IMR-90 (cell line): ENCODE results near the gene AUTS2. TPM values are rescaled to one million over a fixed set of nuclear protein-coding genes. Genes with fewer than 3 reads are reported as not detected.
A peak's percentile ranks its signal among the peaks of the same experiment; 100 is the strongest.

Experiments
- ATAC-seq: fragments of 200-7000 bp; cut with Tn5 transposase; 2 replicates; pipeline ENCODE4 v1.9.1; 2020; ENCODE audit warnings: low read depth, mild to moderate bottlenecking, moderate library complexity
- BruUV-seq: library from RNA; stranded (reverse); fragments of 400-500 nt; replicated peaks from 2 replicates; lab custom pipeline; 2021; lab: Mats Ljungman, UMichigan
- CTCF ChIA-PET: fragments of 300-600 bp; formaldehyde crosslinking; extraction: SDS; loops from one replicate; lab custom pipeline; 2021; ENCODE audit warnings: antibody characterized with exemption; lab: Yijun Ruan, JAX
- POLR2A ChIA-PET: fragments of 300-600 bp; sonication (Branson Sonifier 250); formaldehyde crosslinking; loops from one replicate; lab custom pipeline; 2022; ENCODE audit warnings: antibody characterized with exemption; ENCODE audit not compliant: unreplicated experiment; lab: Charles Lee
- DNase-seq: peaks from one replicate; pipeline ENCODE4 v3.0.0; 2013
- H2AFZ ChIP-seq: replicated peaks from 2 replicates; pipeline ENCODE3; 2013; ENCODE audit warnings: low read length, mild to moderate bottlenecking; ENCODE audit not compliant: poor library complexity
- H2AK5ac ChIP-seq: 2 replicates; pipeline ENCODE4 v1.6.1; 2013; ENCODE audit warnings: low read depth, low read length, inconsistent platforms
- H2AK9ac ChIP-seq: replicated peaks from 2 replicates; pipeline ENCODE3; 2013; ENCODE audit warnings: mild to moderate bottlenecking, low read depth, low read length, moderate library complexity; ENCODE audit not compliant: poor library complexity
- H2BK120ac ChIP-seq: 2 replicates; pipeline ENCODE4 v1.6.1; 2013; ENCODE audit warnings: low read depth, low read length, inconsistent platforms
- H2BK15ac ChIP-seq: 3 replicates; pipeline ENCODE4 v1.6.1; 2013; ENCODE audit warnings: low read depth, low read length, inconsistent platforms
- H2BK20ac ChIP-seq: 2 replicates; pipeline ENCODE4 v1.6.1; 2013; ENCODE audit warnings: low read depth, mild to moderate bottlenecking, inconsistent platforms, low read length, moderate library complexity
- H2BK5ac ChIP-seq: 2 replicates; pipeline ENCODE4 v1.6.1; 2013; ENCODE audit warnings: mild to moderate bottlenecking, low read depth, low read length, inconsistent platforms; ENCODE audit not compliant: poor library complexity, severe bottlenecking
- H3K14ac ChIP-seq: replicated peaks from 2 replicates; pipeline ENCODE4 v1.6.1; 2013; ENCODE audit warnings: low read depth, low read length, inconsistent platforms
- H3K18ac ChIP-seq: 2 replicates; pipeline ENCODE4 v1.6.1; 2013; ENCODE audit warnings: low read depth, low read length, control low read depth
- H3K23ac ChIP-seq: 2 replicates; pipeline ENCODE4 v1.6.1; 2013; ENCODE audit warnings: low read depth, low read length, inconsistent platforms
- H3K27ac ChIP-seq: 2 replicates; pipeline ENCODE4 v1.5.1; 2013; ENCODE audit warnings: mild to moderate bottlenecking, control low read depth, low read length; ENCODE audit not compliant: insufficient read depth
- H3K27me3 ChIP-seq: 2 replicates; pipeline ENCODE4 v1.6.1; 2013; ENCODE audit warnings: low read length; ENCODE audit not compliant: control insufficient read depth, insufficient read depth
- H3K36me3 ChIP-seq: 2 replicates; pipeline ENCODE4 v1.6.1; 2013; ENCODE audit warnings: low read length, mixed read lengths; ENCODE audit not compliant: control insufficient read depth, insufficient read depth
- H3K4ac ChIP-seq: 2 replicates; pipeline ENCODE4 v1.6.1; 2013; ENCODE audit warnings: low read depth, low read length, inconsistent platforms
- H3K4me1 ChIP-seq: 2 replicates; pipeline ENCODE4 v1.6.1; 2013; ENCODE audit warnings: low read length, mixed read lengths; ENCODE audit not compliant: control insufficient read depth, insufficient read depth
- H3K4me2 ChIP-seq: 2 replicates; pipeline ENCODE4 v1.6.1; 2013; ENCODE audit warnings: low read depth, mild to moderate bottlenecking, control low read depth, low read length, moderate library complexity
- H3K4me3 ChIP-seq: 2 replicates; pipeline ENCODE4 v1.5.1; 2013; ENCODE audit warnings: low read depth, mild to moderate bottlenecking, control low read depth, low read length, moderate library complexity; ENCODE audit not compliant: insufficient read depth
- H3K56ac ChIP-seq: 2 replicates; pipeline ENCODE4 v1.6.1; 2013; ENCODE audit warnings: low read length, inconsistent platforms; ENCODE audit not compliant: insufficient read depth; ENCODE audit errors: extremely low read depth
- H3K79me1 ChIP-seq, 2 experiments: 2 replicates each; pipeline ENCODE4 v1.6.1; 2013; ENCODE audit warnings: low read length in 2 of 2, inconsistent platforms in 1 of 2, low read depth in 1 of 2
- H3K9ac ChIP-seq: 2 replicates; pipeline ENCODE4 v1.6.1; 2013; ENCODE audit warnings: low read depth, low read length, control low read depth
- H3K9me1 ChIP-seq: 2 replicates; pipeline ENCODE4 v1.6.1; 2013; ENCODE audit warnings: low read length, inconsistent platforms; ENCODE audit not compliant: insufficient read depth
- H3K9me3 ChIP-seq: 2 replicates; pipeline ENCODE4 v1.6.1; 2013; ENCODE audit warnings: low read length; ENCODE audit not compliant: control insufficient read depth, insufficient read depth
- H4K20me1 ChIP-seq: 2 replicates; pipeline ENCODE4 v1.6.1; 2013; ENCODE audit warnings: low read length, inconsistent platforms; ENCODE audit not compliant: insufficient read depth
- H4K5ac ChIP-seq: 2 replicates; pipeline ENCODE4 v1.6.1; 2013; ENCODE audit warnings: mild to moderate bottlenecking, low read depth, low read length, control low read depth
- H4K8ac ChIP-seq, 2 experiments: 2 replicates each; pipeline ENCODE4 v1.6.1; 2013; ENCODE audit warnings: low read depth in 2 of 2, low read length in 2 of 2, control low read depth in 1 of 2, inconsistent platforms in 1 of 2
- H4K91ac ChIP-seq: 2 replicates; pipeline ENCODE4 v1.6.1; 2013; ENCODE audit warnings: low read depth, low read length, inconsistent platforms; ENCODE audit not compliant: insufficient read depth
- BHLHE40 ChIP-seq: fragments of 150-350 bp; IDR thresholded peaks from 2 replicates; pipeline ENCODE4 v1.6.1; 2016; ENCODE audit warnings: mild to moderate bottlenecking, low read depth, low read length
- CEBPB ChIP-seq: IDR thresholded peaks from 2 replicates; pipeline ENCODE4 v1.6.1; 2012; ENCODE audit warnings: low read depth, low read length, improper control_type of control experiment
- CHD1 ChIP-seq: IDR thresholded peaks from 2 replicates; pipeline ENCODE4 v1.6.1; 2012; ENCODE audit warnings: low read depth, low read length, improper control_type of control experiment
- CTCF ChIP-seq: conservative IDR thresholded peaks from 2 replicates; pipeline ENCODE4 v1.5.1; 2012; ENCODE audit warnings: mild to moderate bottlenecking, low read depth, low read length, improper control_type of control experiment
- ELK1 ChIP-seq: fragments of 150-350 bp; IDR thresholded peaks from 2 replicates; pipeline ENCODE4 v1.6.1; 2016; ENCODE audit warnings: low read depth, mild to moderate bottlenecking, low read length, moderate library complexity, borderline replicate concordance
- FOS ChIP-seq: fragments of 150-350 bp; IDR thresholded peaks from 2 replicates; pipeline ENCODE4 v1.6.1; 2016; ENCODE audit warnings: low read depth, low read length
- MAZ ChIP-seq: IDR thresholded peaks from 2 replicates; pipeline ENCODE4 v1.6.1; 2012; ENCODE audit warnings: low read depth, mild to moderate bottlenecking, low read length, improper control_type of control experiment, moderate library complexity, borderline replicate concordance
- MXI1 ChIP-seq: IDR thresholded peaks from 2 replicates; pipeline ENCODE4 v1.6.1; 2012; ENCODE audit warnings: low read depth, mild to moderate bottlenecking, low read length, moderate library complexity, borderline replicate concordance
- NFE2L2 ChIP-seq: fragments of 150-350 bp; IDR thresholded peaks from 2 replicates; pipeline ENCODE4 v1.6.1; 2016; ENCODE audit warnings: low read depth, mild to moderate bottlenecking, low read length
- POLR2A ChIP-seq: IDR thresholded peaks from 2 replicates; pipeline ENCODE4 v1.6.1; 2012; ENCODE audit warnings: mild to moderate bottlenecking, low read depth, low read length
- RAD21 ChIP-seq: IDR thresholded peaks from 2 replicates; pipeline ENCODE4 v1.6.1; 2012; ENCODE audit warnings: low read length, improper control_type of control experiment
- RCOR1 ChIP-seq: IDR thresholded peaks from 2 replicates; pipeline ENCODE4 v1.6.1; 2012; ENCODE audit warnings: mild to moderate bottlenecking, low read length, improper control_type of control experiment; ENCODE audit not compliant: insufficient replicate concordance
- RFX5 ChIP-seq: IDR thresholded peaks from 2 replicates; pipeline ENCODE4 v1.8.0; 2012; ENCODE audit warnings: low read depth, mild to moderate bottlenecking, low read length, moderate library complexity
- SMC3 ChIP-seq: fragments of 150-350 bp; IDR thresholded peaks from 2 replicates; pipeline ENCODE4 v1.6.1; 2016; ENCODE audit warnings: low read depth, mild to moderate bottlenecking, antibody characterized with exemption, low read length, moderate library complexity
- WGBS, 2 experiments: methylation state at CpG; one replicate each; pipeline versions ENCODE4 v1.1.5 to v1.1.7; 2013; ENCODE audit warnings: missing lambda C conversion rate in 2 of 2; ENCODE audit not compliant: insufficient read length in 1 of 2; ENCODE audit errors: extremely low coverage in 2 of 2; 5-methylcytosine and 5-hydroxymethylcytosine counted together
- dilution Hi-C: fragments of 300-500 bp; cut with HindIII; formaldehyde crosslinking; loops from one replicate; pipeline ENCODE4 v1.14.3; 2018; ENCODE audit warnings: low sequenced_read_pairs; ENCODE audit not compliant: unreplicated experiment
- in situ Hi-C: fragments of 300-500 bp; cut with MboI; formaldehyde crosslinking; loops from 3 replicates; pipeline ENCODE4 v1.14.3; 2019; ENCODE audit warnings: low sequenced_read_pairs, inconsistent platforms, mixed read lengths
- intact Hi-C: fragments of 100-400 bp; cut with micrococcal nuclease; formaldehyde crosslinking; loops from 2 replicates; pipeline ENCODE4 v1.10.0; 2022
- polyA plus RNA-seq, 3 experiments: library from polyadenylated mRNA; depleted of rRNA; stranded (reverse); fragments of >200 nt; gene quantifications; 2 replicates each; pipeline ENCODE4 v1.2.3, GENCODE V29; 2012; ENCODE audit warnings: low replicate concordance in 1 of 3
- total RNA-seq: library from RNA; depleted of rRNA; stranded (reverse); fragments of >200 nt; gene quantifications from 2 replicates; pipeline ENCODE4 v1.2.3, GENCODE V29; 2012
- TF ChIP-seq, protein P1 (sequence below): fragments of 150-350 bp; IDR thresholded peaks from 2 replicates; pipeline ENCODE4 v1.6.1; 2017; ENCODE audit warnings: mild to moderate bottlenecking, antibody characterized with exemption, low read length, low read depth

The AUTS2 gene
- total and polyA plus RNA-seq, 2 of the 4 experiments (the other 2 are of a cell fraction): 0.90 to 3.0 TPM

- DNase-seq (peak; percentile 16), ATAC-seq (peak; percentile 49)
- no peak overlapping the region for H4K91ac ChIP-seq
- H3K9me3 ChIP-seq: no peaks in the 10 kb centered on the region
- H3K27me3 ChIP-seq: no peaks in the 10 kb centered on the region
- intact Hi-C loops (no loop called here), in situ Hi-C loops (no loop called here), dilution Hi-C loops (no loop called here)
- H3K4me1 ChIP-seq: no peaks in the 10 kb centered on the region
- no peak overlapping the region for H2BK15ac ChIP-seq
- ChIA-PET CTCF (no interaction called here), POLR2A (no interaction called here)
- no peak overlapping the region for H4K5ac ChIP-seq
- no peak for TF ChIP-seq RAD21
- no peak for TF ChIP-seq BHLHE40
- no peak for TF ChIP-seq NFE2L2
- no peak for TF ChIP-seq RFX5
- TF ChIP-seq MAZ: no peak
- no peak for TF ChIP-seq CHD1
- no peak for TF ChIP-seq FOS
- TF ChIP-seq, protein P1, sequence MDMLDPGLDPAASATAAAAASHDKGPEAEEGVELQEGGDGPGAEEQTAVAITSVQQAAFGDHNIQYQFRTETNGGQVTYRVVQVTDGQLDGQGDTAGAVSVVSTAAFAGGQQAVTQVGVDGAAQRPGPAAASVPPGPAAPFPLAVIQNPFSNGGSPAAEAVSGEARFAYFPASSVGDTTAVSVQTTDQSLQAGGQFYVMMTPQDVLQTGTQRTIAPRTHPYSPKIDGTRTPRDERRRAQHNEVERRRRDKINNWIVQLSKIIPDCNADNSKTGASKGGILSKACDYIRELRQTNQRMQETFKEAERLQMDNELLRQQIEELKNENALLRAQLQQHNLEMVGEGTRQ: no peak
- TF ChIP-seq MXI1: no peak
- TF ChIP-seq RCOR1: no peak
- no peak for TF ChIP-seq CEBPB
- no peak for TF ChIP-seq SMC3
- no peak for TF ChIP-seq ELK1
- TF ChIP-seq CTCF: no peak
- TF ChIP-seq POLR2A: no peak
- H3K18ac ChIP-seq: no peak overlapping the region
- H2BK20ac ChIP-seq: no peak overlapping the region
- WGBS, 2 experiments: no CpG with 5 or more reads among the region's 5 CpGs
- no peak overlapping the region for H2AK9ac ChIP-seq
- H2BK120ac ChIP-seq: no peak overlapping the region
- no peaks in the 10 kb centered on the region for H3K9me1 ChIP-seq
- BruUV-seq: no TSS peak
- no peak overlapping the region for H3K23ac ChIP-seq
- H3K27ac ChIP-seq: no peak overlapping the region
- no peaks in the 10 kb centered on the region for H3K79me1 ChIP-seq
- no peak overlapping the region for H3K9ac ChIP-seq
- H3K4me3 ChIP-seq: no peak overlapping the region
- no peaks in the 10 kb centered on the region for H3K36me3 ChIP-seq
- H2BK5ac ChIP-seq: no peak overlapping the region
- no peak overlapping the region for H2AFZ ChIP-seq
- H3K4ac ChIP-seq: no peak overlapping the region
- H4K8ac ChIP-seq: no peak overlapping the region
- H3K56ac ChIP-seq: no peak overlapping the region
- no peak overlapping the region for H2AK5ac ChIP-seq
- no peak overlapping the region for H3K14ac ChIP-seq
- no peak overlapping the region for H3K4me2 ChIP-seq
- H4K20me1 ChIP-seq: no peaks in the 10 kb centered on the region
Observed at GRCh38 chr7:69630292-69630691, 32.0 kb downstream of the AUTS2 start.
